Right atrium auricular region (tissue), 2 donors: ENCODE results near the gene GALK1. TPM values are rescaled to one million over a fixed set of nuclear protein-coding genes. Genes with fewer than 3 reads are reported as not detected.
"Not testable (repeated sequence)": the region's sequence is repeated elsewhere in the genome, so short reads cannot be mapped to it uniquely, and the experiment has no call there.

Experiments used
- DNase-seq: peaks from one replicate; pipeline ENCODE4 v3.0.0-alpha.2; 2019; ENCODE audit warnings: low spot score
- H3K27ac ChIP-seq, 2 donors: fragments of 200-600 bp; sonication (generic); 1 replicate in 1 of 2; 2 replicates in 1 of 2; pipeline ENCODE4 v1.5.1; 2016 to 2019
- H3K27me3 ChIP-seq, 2 donors: fragments of 200-600 bp; sonication (generic); one replicate each; pipeline versions ENCODE4 v1.5.1 to v1.6.0; 2017 to 2019
- H3K36me3 ChIP-seq: fragments of 200-600 bp; sonication (generic); one replicate; pipeline ENCODE4 v1.5.1; 2016
- H3K4me1 ChIP-seq, 2 donors: fragments of 200-600 bp; sonication (generic); one replicate each; pipeline versions ENCODE4 v1.5.1 to v1.6.0; 2017 to 2019
- H3K4me3 ChIP-seq, 2 donors: fragments of 200-600 bp; sonication (generic); 1 replicate in 1 of 2; 2 replicates in 1 of 2; pipeline ENCODE4 v1.5.1; 2017 to 2019; ENCODE audit warnings: mild to moderate bottlenecking in 1 of 2, moderate library complexity in 1 of 2
- H3K9me3 ChIP-seq, 2 donors: fragments of 200-600 bp; sonication (generic); one replicate each; pipeline ENCODE4 v1.5.1; 2019
- CTCF ChIP-seq, 2 donors: fragments of 200-600 bp; sonication (generic); IDR thresholded peaks; one replicate each; pipeline ENCODE4 v1.5.1; 2019; ENCODE audit warnings: antibody characterized with exemption in 2 of 2
- total RNA-seq, 2 donors: library from RNA; depleted of rRNA; stranded (reverse); fragments of >200 nt; gene quantifications; one replicate each; pipeline ENCODE4 v1.1.0, GENCODE V29; 2016

The GALK1 gene
- total RNA-seq, 2 donors from 2014 or later = 19.6 to 21.0 TPM

GRCh38 chr17:75779987-75780889 lies 15.2 kb upstream of the GALK1 start:
- no peak for DNase-seq
- peak overlapping the region in 1 of 2 donors; percentile 17 for H3K27ac ChIP-seq
- H3K27me3 ChIP-seq = no peaks in the 10 kb centered on the region
- TF ChIP-seq CTCF (IDR thresholded peaks at IDR 0.05) = no peak
- no peak overlapping the region for H3K4me3 ChIP-seq
- H3K9me3 ChIP-seq = no peaks in the 10 kb centered on the region
- H3K4me1 ChIP-seq = peaks cover 0 to 45% of the 10 kb centered on the region in 2 donors
- H3K36me3 ChIP-seq = peaks cover 34% of the 10 kb centered on the region

GRCh38 chr17:75779250-75779986 lies 14.4 kb upstream of the GALK1 start:
- no peaks in the 10 kb centered on the region for H3K27me3 ChIP-seq
- TF ChIP-seq CTCF (IDR thresholded peaks at IDR 0.05) = peak in 1 of 2 donors; percentile 48
- H3K4me3 ChIP-seq = peak overlapping the region; percentile 79 to 85
- DNase-seq = peak; percentile 99
- H3K27ac ChIP-seq = peak overlapping the region; percentile 96 to 99
- H3K36me3 ChIP-seq = peaks cover 43% of the 10 kb centered on the region
- H3K9me3 ChIP-seq = no peaks in the 10 kb centered on the region
- H3K4me1 ChIP-seq = peaks cover 0 to 44% of the 10 kb centered on the region in 2 donors

GRCh38 chr17:75778861-75779249 lies 13.9 kb upstream of the GALK1 start:
- no peak for DNase-seq
- peak in 1 of 2 donors; percentile 69 for TF ChIP-seq CTCF (IDR thresholded peaks at IDR 0.05)
- Histone ChIP-seq H3K27ac (peak overlapping the region; percentile 96 to 99), H3K27me3 (no peaks in the 10 kb centered on the region), H3K4me1 (peaks cover 0 to 40% of the 10 kb centered on the region in 2 donors), H3K9me3 (no peaks in the 10 kb centered on the region), H3K4me3 (peak overlapping the region; percentile 79 to 85), H3K36me3 (peaks cover 45% of the 10 kb centered on the region)

- not testable (repeated sequence) for DNase-seq, H3K27me3 ChIP-seq, H3K9me3 ChIP-seq
- H3K36me3 ChIP-seq = peaks cover 45% of the 10 kb centered on the region
- H3K4me1 ChIP-seq = peaks cover 0 to 34% of the 10 kb centered on the region in 2 donors
- H3K4me3 ChIP-seq = peak overlapping the region; percentile 79 to 85
- peak overlapping the region; percentile 96 to 99 for H3K27ac ChIP-seq
Observed at GRCh38 chr17:75778066-75778860, 13.3 kb upstream of the GALK1 start.

GRCh38 chr17:75777296-75777922 lies 12.4 kb upstream of the GALK1 start:
- H3K9me3 ChIP-seq = no peaks in the 10 kb centered on the region
- peak overlapping the region; percentile 49 to 99 for H3K27ac ChIP-seq
- no peaks in the 10 kb centered on the region for H3K27me3 ChIP-seq
- peaks cover 45% of the 10 kb centered on the region for H3K36me3 ChIP-seq
- TF ChIP-seq CTCF (IDR thresholded peaks at IDR 0.05) = no peak
- no peak for DNase-seq
- H3K4me3 ChIP-seq = peak overlapping the region; percentile 79 to 85
- peaks cover 0 to 31% of the 10 kb centered on the region in 2 donors for H3K4me1 ChIP-seq
